A673 (cell line): ENCODE results near the gene DPEP2.

Experiments used
- EZH2 ChIP-seq: fragments of 200-600 bp; sonication (generic); IDR thresholded peaks from 2 replicates; pipeline ENCODE4 v1.6.1; 2017; ENCODE audit warnings: borderline replicate concordance, low read depth, mild to moderate bottlenecking, mixed read lengths, antibody characterized with exemption, low read length; ENCODE audit not compliant: poor library complexity, severe bottlenecking
- TF ChIP-seq, protein P1 (sequence below): fragments of 300-800, 200-600 bp; sonication (generic); conservative IDR thresholded peaks from 2 replicates; pipeline ENCODE4 v1.5.1; 2017; ENCODE audit warnings: low read depth, mild to moderate bottlenecking, antibody characterized with exemption, low read length, moderate library complexity, mixed read lengths

DNA sequence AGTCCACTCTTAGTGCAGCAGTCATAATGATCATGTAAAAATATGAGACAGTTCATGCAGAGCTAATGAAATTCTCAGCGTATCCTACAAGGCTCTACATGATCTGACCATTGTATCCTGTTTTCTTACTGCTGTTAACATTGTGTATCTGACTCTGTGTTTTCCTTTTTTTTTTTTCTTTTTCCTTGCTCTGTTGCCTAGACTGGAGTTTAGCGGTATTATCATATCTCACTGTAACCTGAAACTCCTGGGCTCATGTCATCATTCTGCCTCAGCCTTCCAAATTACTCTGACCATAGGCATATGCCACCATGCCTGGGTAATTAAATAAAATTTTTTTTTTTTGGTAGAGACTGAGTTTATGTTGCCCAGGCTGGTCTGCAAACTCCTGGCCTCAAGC is 35.9 kb upstream of the DPEP2 start:
- TF ChIP-seq, protein P1, sequence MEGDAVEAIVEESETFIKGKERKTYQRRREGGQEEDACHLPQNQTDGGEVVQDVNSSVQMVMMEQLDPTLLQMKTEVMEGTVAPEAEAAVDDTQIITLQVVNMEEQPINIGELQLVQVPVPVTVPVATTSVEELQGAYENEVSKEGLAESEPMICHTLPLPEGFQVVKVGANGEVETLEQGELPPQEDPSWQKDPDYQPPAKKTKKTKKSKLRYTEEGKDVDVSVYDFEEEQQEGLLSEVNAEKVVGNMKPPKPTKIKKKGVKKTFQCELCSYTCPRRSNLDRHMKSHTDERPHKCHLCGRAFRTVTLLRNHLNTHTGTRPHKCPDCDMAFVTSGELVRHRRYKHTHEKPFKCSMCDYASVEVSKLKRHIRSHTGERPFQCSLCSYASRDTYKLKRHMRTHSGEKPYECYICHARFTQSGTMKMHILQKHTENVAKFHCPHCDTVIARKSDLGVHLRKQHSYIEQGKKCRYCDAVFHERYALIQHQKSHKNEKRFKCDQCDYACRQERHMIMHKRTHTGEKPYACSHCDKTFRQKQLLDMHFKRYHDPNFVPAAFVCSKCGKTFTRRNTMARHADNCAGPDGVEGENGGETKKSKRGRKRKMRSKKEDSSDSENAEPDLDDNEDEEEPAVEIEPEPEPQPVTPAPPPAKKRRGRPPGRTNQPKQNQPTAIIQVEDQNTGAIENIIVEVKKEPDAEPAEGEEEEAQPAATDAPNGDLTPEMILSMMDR: no peak
- no peak for TF ChIP-seq EZH2
